IMR-90 (cell line): Measurements from ENCODE around the gene USH2A. TPM values are rescaled to one million over a fixed set of nuclear protein-coding genes. Genes with fewer than 3 reads are reported as not detected.

ENCODE experiments used
- ATAC-seq: fragments of 200-7000 bp; cut with Tn5 transposase; 2 replicates; pipeline ENCODE4 v1.9.1; 2020; ENCODE audit warnings: low read depth, mild to moderate bottlenecking, moderate library complexity
- BruUV-seq: library from RNA; stranded (reverse); fragments of 400-500 nt; replicated peaks from 2 replicates; lab custom pipeline; 2021; lab: Mats Ljungman, UMichigan
- CTCF ChIA-PET: fragments of 300-600 bp; formaldehyde crosslinking; extraction: SDS; loops from one replicate; lab custom pipeline; 2021; ENCODE audit warnings: antibody characterized with exemption; lab: Yijun Ruan, JAX
- POLR2A ChIA-PET: fragments of 300-600 bp; sonication (Branson Sonifier 250); formaldehyde crosslinking; loops from one replicate; lab custom pipeline; 2022; ENCODE audit warnings: antibody characterized with exemption; ENCODE audit not compliant: unreplicated experiment; lab: Charles Lee
- DNase-seq: peaks from one replicate; pipeline ENCODE4 v3.0.0; 2013
- H2AFZ ChIP-seq: replicated peaks from 2 replicates; pipeline ENCODE3; 2013; ENCODE audit warnings: low read length, mild to moderate bottlenecking; ENCODE audit not compliant: poor library complexity
- H2AK5ac ChIP-seq: 2 replicates; pipeline ENCODE4 v1.6.1; 2013; ENCODE audit warnings: low read depth, low read length, inconsistent platforms
- H2AK9ac ChIP-seq: replicated peaks from 2 replicates; pipeline ENCODE3; 2013; ENCODE audit warnings: mild to moderate bottlenecking, low read depth, low read length, moderate library complexity; ENCODE audit not compliant: poor library complexity
- H2BK120ac ChIP-seq: 2 replicates; pipeline ENCODE4 v1.6.1; 2013; ENCODE audit warnings: low read depth, low read length, inconsistent platforms
- H2BK15ac ChIP-seq: 3 replicates; pipeline ENCODE4 v1.6.1; 2013; ENCODE audit warnings: low read depth, low read length, inconsistent platforms
- H2BK20ac ChIP-seq: 2 replicates; pipeline ENCODE4 v1.6.1; 2013; ENCODE audit warnings: low read depth, mild to moderate bottlenecking, inconsistent platforms, low read length, moderate library complexity
- H2BK5ac ChIP-seq: 2 replicates; pipeline ENCODE4 v1.6.1; 2013; ENCODE audit warnings: mild to moderate bottlenecking, low read depth, low read length, inconsistent platforms; ENCODE audit not compliant: poor library complexity, severe bottlenecking
- H3K14ac ChIP-seq: replicated peaks from 2 replicates; pipeline ENCODE4 v1.6.1; 2013; ENCODE audit warnings: low read depth, low read length, inconsistent platforms
- H3K18ac ChIP-seq: 2 replicates; pipeline ENCODE4 v1.6.1; 2013; ENCODE audit warnings: low read depth, low read length, control low read depth
- H3K23ac ChIP-seq: 2 replicates; pipeline ENCODE4 v1.6.1; 2013; ENCODE audit warnings: low read depth, low read length, inconsistent platforms
- H3K27ac ChIP-seq: 2 replicates; pipeline ENCODE4 v1.5.1; 2013; ENCODE audit warnings: mild to moderate bottlenecking, control low read depth, low read length; ENCODE audit not compliant: insufficient read depth
- H3K27me3 ChIP-seq: 2 replicates; pipeline ENCODE4 v1.6.1; 2013; ENCODE audit warnings: low read length; ENCODE audit not compliant: control insufficient read depth, insufficient read depth
- H3K36me3 ChIP-seq: 2 replicates; pipeline ENCODE4 v1.6.1; 2013; ENCODE audit warnings: low read length, mixed read lengths; ENCODE audit not compliant: control insufficient read depth, insufficient read depth
- H3K4ac ChIP-seq: 2 replicates; pipeline ENCODE4 v1.6.1; 2013; ENCODE audit warnings: low read depth, low read length, inconsistent platforms
- H3K4me1 ChIP-seq: 2 replicates; pipeline ENCODE4 v1.6.1; 2013; ENCODE audit warnings: low read length, mixed read lengths; ENCODE audit not compliant: control insufficient read depth, insufficient read depth
- H3K4me2 ChIP-seq: 2 replicates; pipeline ENCODE4 v1.6.1; 2013; ENCODE audit warnings: low read depth, mild to moderate bottlenecking, control low read depth, low read length, moderate library complexity
- H3K4me3 ChIP-seq: 2 replicates; pipeline ENCODE4 v1.5.1; 2013; ENCODE audit warnings: low read depth, mild to moderate bottlenecking, control low read depth, low read length, moderate library complexity; ENCODE audit not compliant: insufficient read depth
- H3K56ac ChIP-seq: 2 replicates; pipeline ENCODE4 v1.6.1; 2013; ENCODE audit warnings: low read length, inconsistent platforms; ENCODE audit not compliant: insufficient read depth; ENCODE audit errors: extremely low read depth
- H3K79me1 ChIP-seq, 2 experiments: 2 replicates each; pipeline ENCODE4 v1.6.1; 2013; ENCODE audit warnings: low read length in 2 of 2, inconsistent platforms in 1 of 2, low read depth in 1 of 2
- H3K9ac ChIP-seq: 2 replicates; pipeline ENCODE4 v1.6.1; 2013; ENCODE audit warnings: low read depth, low read length, control low read depth
- H3K9me1 ChIP-seq: 2 replicates; pipeline ENCODE4 v1.6.1; 2013; ENCODE audit warnings: low read length, inconsistent platforms; ENCODE audit not compliant: insufficient read depth
- H3K9me3 ChIP-seq: 2 replicates; pipeline ENCODE4 v1.6.1; 2013; ENCODE audit warnings: low read length; ENCODE audit not compliant: control insufficient read depth, insufficient read depth
- H4K20me1 ChIP-seq: 2 replicates; pipeline ENCODE4 v1.6.1; 2013; ENCODE audit warnings: low read length, inconsistent platforms; ENCODE audit not compliant: insufficient read depth
- H4K5ac ChIP-seq: 2 replicates; pipeline ENCODE4 v1.6.1; 2013; ENCODE audit warnings: mild to moderate bottlenecking, low read depth, low read length, control low read depth
- H4K8ac ChIP-seq, 2 experiments: 2 replicates each; pipeline ENCODE4 v1.6.1; 2013; ENCODE audit warnings: low read depth in 2 of 2, low read length in 2 of 2, control low read depth in 1 of 2, inconsistent platforms in 1 of 2
- H4K91ac ChIP-seq: 2 replicates; pipeline ENCODE4 v1.6.1; 2013; ENCODE audit warnings: low read depth, low read length, inconsistent platforms; ENCODE audit not compliant: insufficient read depth
- CEBPB ChIP-seq: IDR thresholded peaks from 2 replicates; pipeline ENCODE4 v1.6.1; 2012; ENCODE audit warnings: low read depth, low read length, improper control_type of control experiment
- CHD1 ChIP-seq: IDR thresholded peaks from 2 replicates; pipeline ENCODE4 v1.6.1; 2012; ENCODE audit warnings: low read depth, low read length, improper control_type of control experiment
- WGBS, 2 experiments: methylation state at CpG; one replicate each; pipeline versions ENCODE4 v1.1.5 to v1.1.7; 2013; ENCODE audit warnings: missing lambda C conversion rate in 2 of 2; ENCODE audit not compliant: insufficient read length in 1 of 2; ENCODE audit errors: extremely low coverage in 2 of 2; 5-methylcytosine and 5-hydroxymethylcytosine counted together
- dilution Hi-C: fragments of 300-500 bp; cut with HindIII; formaldehyde crosslinking; loops from one replicate; pipeline ENCODE4 v1.14.3; 2018; ENCODE audit warnings: low sequenced_read_pairs; ENCODE audit not compliant: unreplicated experiment
- in situ Hi-C: fragments of 300-500 bp; cut with MboI; formaldehyde crosslinking; loops from 3 replicates; pipeline ENCODE4 v1.14.3; 2019; ENCODE audit warnings: low sequenced_read_pairs, inconsistent platforms, mixed read lengths
- intact Hi-C: fragments of 100-400 bp; cut with micrococcal nuclease; formaldehyde crosslinking; loops from 2 replicates; pipeline ENCODE4 v1.10.0; 2022
- polyA plus RNA-seq, 3 experiments: library from polyadenylated mRNA; depleted of rRNA; stranded (reverse); fragments of >200 nt; gene quantifications; 2 replicates each; pipeline ENCODE4 v1.2.3, GENCODE V29; 2012; ENCODE audit warnings: low replicate concordance in 1 of 3
- total RNA-seq: library from RNA; depleted of rRNA; stranded (reverse); fragments of >200 nt; gene quantifications from 2 replicates; pipeline ENCODE4 v1.2.3, GENCODE V29; 2012

USH2A gene
- total and polyA plus RNA-seq, 2 of the 4 experiments (the other 2 are of a cell fraction) = under 0.01 to 0.02 TPM

GRCh38 chr1:215819114-215819513 is 604.1 kb downstream of the USH2A start:
- Histone ChIP-seq H3K4me1 (no peaks in the 10 kb centered on the region), H4K91ac (no peak overlapping the region), H2BK20ac (0 out of 2 replicates have a peak overlapping the region, but pooled peaks have one; percentile 71), H3K18ac (no peak overlapping the region), H3K4ac (no peak overlapping the region; the same call in 1 of the 2 replicates), H3K56ac (0 out of 2 replicates have a peak overlapping the region, but pooled peaks have one; percentile 58), H4K5ac (no peak overlapping the region), H2AK5ac (no peak overlapping the region), H3K27me3 (no peaks in the 10 kb centered on the region), H3K9ac (no peak overlapping the region), H2BK5ac (peak overlapping the region; percentile 74), H3K79me1 (no peaks in the 10 kb centered on the region), H3K14ac (no peak overlapping the region), H3K4me2 (peak overlapping the region; percentile 51), H4K8ac (no peak overlapping the region; a peak in 1 of 4 replicates), H2BK15ac (no peak overlapping the region), H3K36me3 (no peaks in the 10 kb centered on the region), H3K4me3 (no peak overlapping the region), H3K9me3 (no peaks in the 10 kb centered on the region), H3K27ac (no peak overlapping the region), H2BK120ac (peak overlapping the region; percentile 88), H3K23ac (peak overlapping the region; percentile 55; the same call in 1 of the 2 replicates), H3K9me1 (no peaks in the 10 kb centered on the region), H2AK9ac (no peak overlapping the region), H4K20me1 (no peaks in the 10 kb centered on the region), H2AFZ (no peak overlapping the region)
- ATAC-seq (peak; percentile 74), DNase-seq (peak; percentile 79)
- in situ Hi-C loops (no loop called here), dilution Hi-C loops (no loop called here), intact Hi-C loops (no loop called here)
- no TSS peak for BruUV-seq
- ChIA-PET POLR2A (no interaction called here), CTCF (no interaction called here)
- TF ChIP-seq CEBPB (0 out of 2 replicates have a peak, but pooled peaks have one; percentile 2), CHD1 (no peak)
- WGBS, 2 experiments = no CpG with 5 or more reads among the region's 2 CpGs
